ENCODE data around the gene DYSF.

The DYSF gene

DNA sequence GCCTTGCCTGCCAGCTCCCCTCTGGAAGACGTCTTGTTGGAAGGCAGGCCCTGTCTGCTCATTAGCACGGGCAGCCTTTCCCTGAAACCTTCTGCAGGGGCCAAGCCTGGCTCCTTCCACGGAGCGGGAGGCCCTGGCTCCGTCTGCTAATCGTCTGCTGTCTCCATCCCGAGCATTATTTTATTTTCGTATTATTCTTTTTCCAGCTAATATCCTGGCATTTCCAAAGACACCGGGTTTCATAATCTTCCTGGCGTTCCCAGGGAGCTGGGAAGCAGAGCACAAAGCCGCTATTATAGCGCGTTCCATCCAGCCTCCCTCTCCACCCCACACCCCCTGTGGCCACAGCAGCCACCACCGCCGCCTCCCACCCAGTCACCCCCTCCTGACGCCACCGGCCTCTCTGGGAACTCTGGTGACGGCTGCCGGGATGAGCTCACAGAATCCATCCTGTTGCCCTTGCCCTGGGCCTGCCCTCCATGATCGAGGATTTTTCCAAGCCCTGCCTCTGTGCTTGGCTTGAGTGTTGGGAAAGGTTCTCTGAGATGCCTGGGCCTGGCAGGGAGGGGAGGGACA lies 125.5 kb downstream of the DYSF start:
- peak; percentile 93 for DNase-seq

DNA sequence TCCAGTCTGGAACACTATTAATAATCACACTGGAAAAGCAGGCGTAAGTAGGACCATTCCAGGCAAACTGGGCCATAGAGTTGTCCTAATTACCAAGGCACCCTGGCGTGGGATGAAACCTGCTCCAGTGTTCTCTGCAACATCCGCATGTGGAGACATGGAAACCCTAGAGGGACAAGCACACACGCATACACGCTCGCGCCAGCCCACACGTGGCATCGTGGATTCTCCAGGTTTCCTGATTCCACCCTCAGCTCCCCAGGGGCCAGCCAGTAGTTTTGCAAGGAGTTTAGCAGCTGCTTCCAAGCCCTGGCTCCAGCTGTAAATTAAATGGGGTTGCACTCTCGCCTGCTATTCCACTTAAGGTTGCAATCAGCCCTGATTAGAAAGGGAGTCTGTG lies 127.7 kb downstream of the DYSF start:
- peak; percentile 72 for DNase-seq

DNA sequence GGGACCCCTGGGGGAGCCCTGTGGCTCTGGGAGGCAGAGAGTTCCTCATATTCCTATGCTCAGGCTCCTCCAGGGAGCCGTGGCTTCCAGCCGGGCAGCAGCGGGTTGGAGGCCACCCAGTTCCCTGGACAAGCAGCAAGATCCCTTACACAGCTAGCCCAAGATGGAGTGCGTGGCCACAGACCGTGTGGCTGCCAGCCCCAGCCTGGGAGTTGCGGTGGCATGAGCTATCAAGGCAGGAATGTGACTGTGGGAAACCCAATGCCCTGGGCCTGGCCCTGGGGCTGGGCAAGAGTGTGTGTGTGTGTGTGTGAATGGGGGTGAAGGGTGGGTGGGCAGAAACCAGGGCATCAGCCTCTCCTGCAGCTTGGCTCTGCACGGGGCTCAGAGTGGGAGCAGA lies 130.5 kb downstream of the DYSF start:
- peak; percentile 69 for DNase-seq

DNA sequence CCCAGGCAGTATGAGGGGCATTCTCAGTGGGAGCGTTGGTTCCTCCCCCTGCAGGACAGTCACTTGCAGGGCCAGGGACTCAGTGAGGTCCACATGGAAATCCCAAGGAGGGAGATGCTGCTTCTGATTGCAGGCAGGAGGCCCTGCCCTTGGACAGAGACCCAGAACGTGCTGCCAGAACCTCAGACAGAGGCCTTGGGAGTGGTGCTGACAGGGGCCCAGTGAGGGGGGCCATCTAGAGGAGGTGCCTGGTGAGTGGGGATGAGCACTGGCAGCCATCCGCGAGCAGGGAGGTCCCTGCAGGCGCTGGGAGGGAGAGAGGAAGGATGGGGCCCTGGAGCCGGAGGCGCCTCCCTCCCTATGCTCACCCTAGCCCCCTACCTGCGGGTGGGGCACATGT lies 133.1 kb downstream of the DYSF start:
- DNase-seq, result peak; percentile 59

DNA sequence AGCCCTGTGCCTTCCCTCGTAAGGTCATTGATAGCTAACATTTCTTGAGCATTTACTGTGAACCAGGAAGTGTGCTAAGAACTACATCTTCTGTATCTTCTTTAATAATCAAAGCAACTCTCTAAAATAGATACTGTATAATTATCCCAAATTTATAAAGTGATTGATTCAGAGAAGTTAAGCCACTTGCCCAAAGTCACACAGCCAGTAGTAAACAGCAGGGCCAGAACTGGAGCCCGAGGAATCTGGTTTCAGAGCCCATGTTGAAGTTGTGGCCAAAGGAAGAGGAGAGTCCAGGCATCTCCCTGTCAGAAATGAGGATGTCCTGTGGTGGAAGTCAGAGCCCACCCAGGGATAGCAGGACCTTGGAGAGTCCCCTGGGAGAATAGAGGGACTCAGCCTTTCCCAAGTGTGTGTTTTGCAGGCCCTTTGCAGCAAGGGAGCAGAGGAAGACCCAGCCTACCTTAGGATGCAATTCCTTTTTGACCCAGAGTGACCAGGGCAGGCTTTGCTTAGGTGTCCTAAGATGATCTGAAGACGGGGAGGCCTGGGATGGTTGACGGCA lies 134.2 kb downstream of the DYSF start:
- no peak for DNase-seq

DNA sequence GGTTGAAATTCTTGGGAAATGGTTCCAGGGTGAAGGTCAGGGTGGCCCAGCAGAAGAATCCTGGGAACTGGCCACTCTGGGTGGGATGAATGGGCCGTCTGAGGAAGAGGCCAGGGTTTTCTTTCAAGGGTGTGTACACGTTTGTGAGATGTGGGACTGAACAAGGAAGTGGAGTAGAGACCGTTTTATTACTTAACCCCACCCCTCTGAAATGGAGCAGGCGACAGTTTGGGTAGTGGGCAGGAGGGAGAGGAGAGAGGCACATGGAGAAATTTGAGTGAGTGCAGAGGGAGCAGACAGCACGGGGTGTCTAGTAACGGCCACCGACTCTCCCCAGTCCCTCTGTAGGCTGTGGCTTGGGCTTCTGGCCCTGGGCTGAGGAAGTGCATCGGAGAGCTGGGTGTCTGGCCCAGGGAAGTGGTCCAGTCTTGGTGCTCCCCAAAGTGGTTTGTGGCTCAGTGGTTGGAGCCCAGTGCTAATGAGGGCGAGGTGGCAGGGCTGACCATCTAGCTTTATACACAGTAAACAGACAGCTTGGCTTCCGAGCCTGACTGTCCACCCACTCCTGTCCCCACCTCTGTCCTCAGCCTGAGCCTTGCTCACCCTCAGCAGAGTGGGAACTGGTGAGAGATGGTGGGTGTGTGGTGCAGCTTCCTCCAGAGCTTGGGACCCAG lies 135.3 kb downstream of the DYSF start:
- DNase-seq, result no peak

DNA sequence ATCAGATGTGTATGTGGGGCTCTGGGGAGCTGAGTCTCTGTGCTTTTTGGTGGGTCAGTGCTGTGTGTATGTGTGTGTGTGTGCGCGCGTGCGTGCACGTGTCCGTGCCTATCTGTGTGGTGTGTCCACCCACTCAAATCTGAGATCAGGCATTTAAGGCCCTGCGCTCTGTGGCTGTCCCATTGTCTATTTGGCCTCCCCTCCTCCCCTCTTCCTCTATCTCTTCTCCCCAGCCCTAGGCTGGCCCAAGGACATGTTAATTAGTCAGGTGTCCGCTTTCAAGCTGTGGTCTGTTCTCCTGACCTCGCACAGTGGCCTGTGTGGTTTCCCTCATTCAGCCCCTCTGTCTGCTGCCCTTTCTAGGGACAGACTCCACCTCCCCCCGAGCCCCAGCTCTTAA lies 136.4 kb downstream of the DYSF start:
- no peak for DNase-seq

DNA sequence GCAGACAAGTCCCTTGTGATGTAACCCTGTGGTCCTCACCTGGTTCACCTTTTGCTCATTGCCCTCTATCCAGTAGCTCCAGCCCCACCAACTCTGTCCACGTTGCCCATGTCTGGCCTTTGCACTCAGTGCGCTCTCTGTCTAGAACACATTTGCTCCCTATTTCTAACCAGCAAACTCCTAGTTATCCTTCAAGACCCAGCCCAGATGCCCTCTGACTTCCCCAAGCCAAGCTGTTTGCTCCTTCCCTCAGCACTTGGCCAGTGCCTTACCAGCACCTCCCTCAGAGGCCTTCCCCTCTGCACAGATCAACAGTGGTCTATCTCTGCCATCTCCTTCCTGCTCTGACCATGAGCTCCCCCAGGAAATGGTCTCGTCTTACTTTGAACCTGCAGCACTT lies 137.7 kb downstream of the DYSF start:
- DNase-seq, result no peak

DNA sequence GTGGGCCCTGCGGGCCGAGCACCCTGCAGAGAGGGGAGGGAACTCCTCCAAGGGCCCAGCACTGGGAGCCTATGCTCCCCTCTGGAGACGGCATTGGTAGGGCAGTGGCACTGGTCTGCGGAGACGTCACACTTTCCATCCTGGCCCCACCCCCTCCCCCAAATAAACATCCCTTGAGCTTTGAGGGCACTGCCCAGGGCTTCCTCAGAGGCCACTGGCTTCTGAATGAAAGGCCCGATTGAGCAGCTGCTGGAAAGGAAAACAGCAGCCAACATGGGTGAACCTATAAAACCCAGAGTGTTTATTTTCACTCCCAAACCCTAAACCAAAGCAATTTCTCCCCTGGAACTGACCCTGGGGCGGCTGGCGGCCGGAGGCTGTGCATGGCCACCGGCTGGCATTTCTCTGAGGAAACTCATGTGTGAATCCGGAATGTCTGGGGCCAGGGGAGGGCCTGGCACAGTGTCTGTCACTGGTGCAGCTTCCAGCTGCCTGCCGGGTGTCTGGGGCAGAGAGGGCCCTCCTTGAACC lies 138.9 kb downstream of the DYSF start:
- peak; percentile 81 for DNase-seq

DNA sequence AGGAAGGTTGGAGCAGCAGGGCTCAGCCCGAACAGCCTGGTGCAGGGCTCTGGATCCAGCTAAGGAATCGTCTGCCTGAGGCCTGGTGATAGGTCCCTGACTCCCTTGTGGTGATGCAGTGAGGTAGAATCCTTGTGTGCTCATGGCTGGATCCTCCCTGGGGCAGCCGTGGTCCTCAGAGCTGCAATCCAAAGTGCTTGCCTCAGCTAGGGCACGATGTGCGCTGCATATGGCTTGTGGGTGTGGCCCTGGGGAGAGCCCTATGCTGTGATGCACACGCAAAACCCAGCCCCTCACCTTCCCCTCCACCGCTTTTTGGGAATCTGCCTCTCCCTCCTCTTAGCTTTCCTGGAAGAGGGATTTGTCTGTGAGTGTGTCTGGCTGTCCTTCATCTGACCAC lies 142.2 kb downstream of the DYSF start:
- peak; percentile 58 for DNase-seq

DNA sequence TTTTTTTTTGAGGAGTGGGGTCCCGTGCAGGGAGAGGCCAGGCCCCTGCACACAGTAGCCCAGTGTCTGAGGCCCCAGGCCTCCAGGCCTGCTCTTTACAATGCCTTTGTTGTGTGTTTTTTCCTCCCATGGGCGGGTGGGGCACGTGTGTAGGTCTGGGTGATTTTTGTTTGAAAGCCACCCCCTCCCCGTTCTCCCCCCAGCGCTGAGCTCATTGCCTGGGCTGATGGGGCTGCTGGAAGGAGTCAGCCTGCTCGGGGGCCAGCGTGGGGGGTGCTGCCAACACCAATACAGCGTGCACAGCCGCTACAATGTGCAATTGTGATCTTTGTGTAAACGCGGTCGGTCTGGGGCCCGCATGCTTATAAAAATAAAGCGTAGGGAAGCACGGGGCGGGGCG lies 142.7 kb downstream of the DYSF start:
- DNase-seq, result peak; percentile 82

DNA sequence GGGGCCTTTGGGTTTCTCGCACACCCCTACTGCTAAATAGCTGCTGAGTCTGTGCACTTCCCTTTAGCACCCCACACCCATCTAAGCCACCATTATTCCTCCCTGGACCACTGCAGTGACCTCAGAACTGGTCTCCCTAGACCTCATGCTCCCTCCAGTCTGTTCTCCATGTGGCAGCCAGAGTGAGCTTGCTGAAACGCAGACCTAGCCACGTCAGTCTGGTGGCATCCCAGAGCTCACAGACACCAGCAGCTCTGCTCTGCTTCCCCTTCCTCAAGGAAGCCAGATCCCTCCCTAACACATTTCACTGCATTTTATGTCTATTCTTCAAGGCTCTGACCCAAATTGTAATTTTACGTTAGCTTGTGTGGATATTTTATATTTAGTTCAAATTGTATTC lies 144.4 kb downstream of the DYSF start:
- no peak for DNase-seq

DNA sequence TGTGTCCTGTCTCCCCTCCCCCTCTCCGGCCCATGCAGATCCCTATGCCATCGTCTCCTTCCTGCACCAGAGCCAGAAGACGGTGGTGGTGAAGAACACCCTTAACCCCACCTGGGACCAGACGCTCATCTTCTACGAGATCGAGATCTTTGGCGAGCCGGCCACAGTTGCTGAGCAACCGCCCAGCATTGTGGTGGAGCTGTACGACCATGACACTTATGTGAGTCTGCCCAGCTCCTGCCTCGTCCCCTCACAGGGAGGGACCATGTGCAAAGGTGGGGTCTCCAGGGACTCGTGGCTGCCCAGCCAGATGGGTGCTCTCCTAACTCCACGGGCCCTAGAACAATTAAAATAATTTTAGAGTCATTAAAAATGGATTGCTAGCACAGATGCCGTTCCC lies 145.2 kb downstream of the DYSF start:
- DNase-seq, result no peak

DNA sequence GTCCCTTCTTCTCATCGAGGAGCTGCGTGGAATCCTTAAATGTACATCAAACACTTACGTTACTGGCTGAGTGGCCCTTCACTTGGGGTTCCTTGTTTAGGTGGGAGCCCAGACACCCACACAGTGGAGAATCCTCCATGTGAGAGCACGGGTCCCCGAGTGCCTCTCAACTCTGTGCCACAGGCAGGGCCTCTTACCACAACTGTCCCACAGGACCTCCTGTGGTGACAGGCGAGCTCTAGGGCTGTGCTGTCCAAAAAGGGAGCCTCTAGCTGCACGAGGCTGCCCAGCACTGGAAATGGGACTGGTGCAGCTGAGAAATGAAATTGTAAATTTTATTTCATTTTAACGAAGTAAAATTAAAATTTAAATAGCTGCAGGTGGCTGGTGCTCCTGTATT lies 145.7 kb downstream of the DYSF start:
- DNase-seq, result no peak

DNA sequence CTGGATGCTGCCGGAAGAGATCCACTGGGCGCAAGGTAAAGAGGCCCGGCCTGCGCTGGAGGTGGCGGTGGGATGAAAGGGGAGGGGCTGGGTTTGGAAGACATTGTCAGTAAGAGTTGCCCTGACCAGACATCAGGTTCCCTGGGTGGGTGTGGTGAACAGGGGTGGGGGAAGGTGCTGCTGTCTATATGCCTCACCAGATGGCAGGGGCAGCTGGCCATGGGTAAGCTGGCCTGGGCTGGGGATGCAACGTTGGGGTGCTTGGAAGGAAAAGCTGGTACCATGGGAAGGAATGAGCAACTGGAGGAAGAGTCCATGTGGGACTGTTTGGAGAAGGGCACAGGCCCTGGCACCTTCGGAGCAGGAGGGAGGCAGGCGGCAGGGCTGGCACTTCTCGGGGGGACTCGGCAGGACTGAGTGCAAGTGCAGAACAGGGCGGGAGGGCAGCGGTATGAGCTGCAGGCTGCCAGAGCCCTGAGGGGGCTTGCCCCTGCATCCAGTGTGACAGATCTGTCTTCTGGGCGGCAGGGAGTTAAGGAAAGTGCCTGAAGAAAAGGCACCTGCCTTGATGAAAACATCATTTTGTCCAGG lies 146.4 kb downstream of the DYSF start:
- no peak for DNase-seq

DNA sequence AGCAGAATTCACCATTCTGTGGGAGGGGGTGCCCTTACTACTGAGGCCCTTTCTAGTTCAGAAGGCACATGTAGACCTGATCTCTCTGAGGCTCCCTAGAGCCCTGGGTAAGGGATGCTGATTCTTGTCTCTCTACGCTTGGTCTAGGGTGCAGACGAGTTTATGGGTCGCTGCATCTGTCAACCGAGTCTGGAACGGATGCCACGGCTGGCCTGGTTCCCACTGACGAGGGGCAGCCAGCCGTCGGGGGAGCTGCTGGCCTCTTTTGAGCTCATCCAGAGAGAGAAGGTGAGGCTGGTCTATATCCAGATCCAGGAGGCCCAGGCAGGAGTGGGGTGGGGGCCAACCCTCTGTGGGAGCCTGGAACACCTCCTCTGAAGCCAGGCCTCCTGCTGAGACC lies 147.2 kb downstream of the DYSF start:
- peak; percentile 16 for DNase-seq

DNA sequence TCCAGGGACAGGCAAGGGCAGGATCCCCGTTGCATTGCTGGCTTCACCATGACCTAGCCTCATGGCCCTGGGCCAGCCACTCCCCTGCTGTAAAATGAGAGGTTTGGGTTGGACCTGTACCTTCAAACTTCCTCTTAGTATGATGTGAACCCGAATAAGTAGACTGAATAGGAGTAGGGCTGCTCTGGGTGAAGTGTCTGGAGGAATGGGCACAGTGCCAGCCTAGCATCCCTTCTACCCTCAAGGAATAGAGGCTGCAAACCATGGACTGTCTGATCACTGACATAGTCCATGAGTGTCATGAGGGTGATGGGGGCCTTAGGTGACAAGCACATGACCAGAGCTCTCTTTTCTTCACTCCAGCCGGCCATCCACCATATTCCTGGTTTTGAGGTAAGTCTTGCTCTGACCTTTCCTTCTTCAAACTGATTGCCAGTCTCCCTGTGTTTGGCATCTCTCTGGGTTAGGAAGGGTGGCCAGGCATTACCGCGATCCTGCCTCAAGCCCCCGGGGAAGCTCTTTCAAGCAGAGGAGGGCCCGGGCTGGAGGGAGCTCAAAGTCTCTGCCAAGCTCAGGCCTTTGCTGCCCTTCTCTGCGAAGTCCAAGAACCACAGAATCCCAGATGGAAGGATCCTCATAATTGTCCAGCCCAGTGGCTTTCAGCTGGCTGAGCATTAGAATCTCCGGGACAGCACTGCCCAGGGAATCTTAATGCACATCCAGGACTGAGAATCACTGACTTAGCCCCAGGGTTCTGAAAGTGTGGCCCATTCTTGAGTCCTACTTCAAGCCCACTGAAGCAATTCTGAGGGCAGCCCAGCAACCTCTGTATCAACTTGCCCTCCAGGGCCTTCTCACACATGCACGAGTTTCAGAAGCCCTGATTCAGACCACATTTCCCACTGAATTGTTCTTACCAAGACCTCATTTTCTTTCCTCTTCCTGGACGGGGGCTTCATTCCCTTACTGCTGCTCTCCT lies 148.1 kb downstream of the DYSF start:
- peak; percentile 20 for DNase-seq

DNA sequence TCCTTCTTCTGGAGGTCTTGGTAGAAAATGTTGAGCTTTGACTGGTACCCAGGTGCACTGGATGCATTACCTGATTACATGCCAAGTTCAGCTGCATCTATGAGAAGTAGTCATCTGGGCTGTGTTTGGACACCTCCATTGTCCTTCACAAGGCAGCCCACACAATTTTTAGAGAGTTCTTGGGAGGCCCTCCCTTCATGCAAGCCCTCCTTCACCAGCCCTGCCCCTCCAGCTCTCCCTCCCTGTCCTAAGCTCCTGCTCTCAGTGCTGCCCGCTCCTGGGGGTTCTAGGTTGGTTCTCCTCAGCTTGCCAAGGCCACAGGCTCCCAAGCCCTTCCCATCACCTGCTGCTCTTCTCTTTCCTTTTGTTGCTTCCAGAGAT lies 148.7 kb downstream of the DYSF start:
- peak; percentile 15 for DNase-seq

DNA sequence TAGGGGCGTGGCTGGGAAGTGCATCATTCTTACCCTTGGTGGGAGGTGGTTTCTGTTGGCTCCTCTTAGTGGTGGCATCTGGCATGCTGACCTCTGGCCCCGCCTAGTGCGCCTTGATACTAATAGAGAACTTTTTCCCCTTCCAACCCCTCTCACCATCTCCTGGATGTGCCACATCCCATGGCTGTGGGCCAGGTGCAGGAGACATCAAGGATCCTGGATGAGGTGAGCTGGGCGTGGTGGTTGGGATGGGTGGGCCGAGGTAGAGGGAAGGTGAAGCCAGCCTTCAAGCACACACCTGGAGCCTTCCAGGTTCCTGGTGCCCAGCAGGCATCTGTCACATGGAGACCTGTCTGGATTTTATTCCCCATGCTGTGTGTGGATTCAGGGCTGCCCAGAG lies 149.2 kb downstream of the DYSF start:
- peak; percentile 18 for DNase-seq

DNA sequence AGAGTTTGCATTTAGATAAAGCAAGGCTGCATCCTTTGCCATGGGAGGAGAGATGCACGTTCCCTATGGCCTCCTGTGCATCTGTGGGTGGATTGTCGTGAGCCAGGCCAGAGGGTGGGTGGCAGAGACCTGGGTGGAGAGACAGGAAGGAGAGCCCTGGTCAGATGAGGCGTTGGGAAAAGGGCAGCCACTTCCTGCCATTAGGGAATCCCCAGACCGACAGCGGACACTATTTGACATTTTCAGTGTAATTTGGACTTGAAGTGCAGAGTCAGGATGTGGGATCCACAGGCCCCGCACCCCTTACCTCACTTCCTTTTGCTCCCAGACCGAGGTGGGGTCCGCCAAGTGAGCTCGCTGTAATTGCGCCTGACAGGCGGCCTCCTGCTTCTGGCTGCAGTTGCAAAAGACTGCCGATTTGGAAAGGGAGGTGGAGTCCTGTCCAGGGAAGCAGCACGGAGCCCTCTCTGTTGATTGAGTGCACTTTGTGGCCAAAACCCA lies 150.0 kb downstream of the DYSF start:
- peak; percentile 85 for DNase-seq

DNA sequence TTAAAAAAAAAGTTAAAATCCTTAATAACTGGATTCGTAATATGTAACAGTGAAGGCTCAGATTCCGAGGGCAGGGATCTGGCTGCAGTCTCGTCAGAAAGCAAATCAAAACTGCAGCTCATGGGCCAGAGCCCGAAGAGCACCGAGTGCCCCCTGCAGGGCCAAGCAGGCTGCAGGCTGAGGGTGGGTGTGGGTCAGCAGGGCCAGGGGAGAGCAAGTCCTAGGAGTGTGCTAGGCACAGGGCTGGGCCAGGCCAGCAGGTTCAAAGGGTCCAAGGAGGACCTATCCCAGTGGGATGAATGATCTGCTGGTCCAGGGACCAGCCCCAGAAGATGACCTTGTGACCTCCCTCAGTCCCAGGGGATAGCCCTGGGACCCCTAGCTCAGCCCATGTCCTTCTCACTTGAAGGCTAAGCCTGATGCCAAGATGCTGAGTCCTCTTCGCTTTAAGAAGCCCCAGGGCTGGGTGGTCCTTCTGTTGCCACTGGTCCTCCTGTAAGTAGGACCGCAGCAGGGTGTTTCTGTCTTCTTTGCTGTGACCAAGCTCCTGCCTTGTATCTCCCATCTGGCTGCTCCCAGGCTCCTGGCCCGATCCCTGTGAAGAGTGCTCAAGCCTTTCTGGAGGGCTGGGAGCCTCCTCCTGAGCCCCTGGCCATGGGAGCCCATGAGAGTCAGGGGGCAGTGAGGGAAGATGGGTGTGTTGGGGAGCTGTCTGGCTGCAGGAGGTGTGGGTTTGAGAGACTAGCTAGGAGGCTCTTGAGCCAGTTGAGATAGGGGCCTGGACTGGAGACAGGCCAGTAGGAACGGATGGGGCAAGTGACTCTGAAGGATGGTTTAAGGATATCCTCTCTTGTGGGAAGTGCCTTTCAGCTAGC lies 150.7 kb downstream of the DYSF start:
- peak; percentile 20 for DNase-seq

DNA sequence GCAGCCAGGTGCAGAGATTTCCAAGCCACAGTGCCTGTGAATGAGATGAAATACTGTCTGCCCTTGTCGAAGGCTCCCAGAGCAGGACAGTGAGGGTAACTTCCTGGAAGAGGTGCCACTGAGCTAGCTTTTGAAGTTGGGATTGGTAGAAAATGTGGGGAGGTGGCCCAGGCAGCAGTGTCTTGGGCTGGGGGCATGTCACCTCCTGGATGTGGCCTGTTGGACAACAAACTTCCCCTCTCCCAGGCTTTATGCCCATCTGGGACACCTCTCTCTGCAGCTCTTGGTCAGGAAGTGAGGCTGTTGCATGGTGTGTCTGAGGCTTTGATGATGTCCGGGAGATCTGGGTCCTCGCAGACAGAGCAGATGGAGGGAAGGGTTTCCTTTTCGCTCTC lies 151.4 kb downstream of the DYSF start:
- DNase-seq, result peak; percentile 24
